Measurements from ENCODE around the gene FCRL5. TPM values are rescaled to one million over a fixed set of nuclear protein-coding genes. Genes with fewer than 3 reads are reported as not detected.

The FCRL5 gene
- total RNA-seq, 2 experiments from 2014 or later, result 0.05 TPM; not detected in 1

DNA sequence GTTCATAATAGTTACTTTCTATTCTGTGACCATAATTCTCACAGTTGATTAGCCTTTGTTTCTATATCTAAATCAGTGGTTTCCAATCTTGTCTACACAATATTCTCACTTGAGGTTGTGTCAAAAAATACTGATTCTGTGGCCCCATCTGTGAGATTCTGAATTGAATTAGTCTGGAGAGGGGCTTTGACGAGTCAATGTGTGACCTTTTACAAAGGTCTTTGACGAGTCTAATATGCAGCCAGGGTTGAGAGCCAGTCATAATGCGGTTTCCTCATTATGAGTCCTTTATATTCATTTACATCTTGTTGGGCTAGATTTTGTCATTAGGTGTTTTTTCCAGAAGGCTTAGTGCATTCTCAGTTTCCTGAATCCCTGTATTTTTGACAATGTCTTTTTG lies 19.7 kb downstream of the FCRL5 start:
- H3K4me1 Mint-ChIP-seq (ENCODE audit: low read depth), result no peaks in the 10 kb centered on the region
- no peak overlapping the region for H3K27ac Mint-ChIP-seq
- no peak for TF ChIP-seq CTCF (IDR thresholded peaks at IDR 0.05)
- no peak overlapping the region for H3K4me3 Mint-ChIP-seq
- CTCF ChIA-PET, result no interaction called here
- no peaks in the 10 kb centered on the region for H3K9me3 Mint-ChIP-seq
- no peak for ATAC-seq
- H3K36me3 Mint-ChIP-seq (ENCODE audit: low read depth), result no peaks in the 10 kb centered on the region
- DNase-seq, result no peak
- peaks cover 20% of the 10 kb centered on the region for H3K27me3 Mint-ChIP-seq
- POLR2A ChIA-PET, result no interaction called here
- intact Hi-C loops (cut with micrococcal nuclease), result no loop called here

GRCh38 chr1:157523774-157524493 lies 28.4 kb downstream of the FCRL5 start:
- no peak overlapping the region for H3K4me3 Mint-ChIP-seq
- ATAC-seq, result no peak

DNA sequence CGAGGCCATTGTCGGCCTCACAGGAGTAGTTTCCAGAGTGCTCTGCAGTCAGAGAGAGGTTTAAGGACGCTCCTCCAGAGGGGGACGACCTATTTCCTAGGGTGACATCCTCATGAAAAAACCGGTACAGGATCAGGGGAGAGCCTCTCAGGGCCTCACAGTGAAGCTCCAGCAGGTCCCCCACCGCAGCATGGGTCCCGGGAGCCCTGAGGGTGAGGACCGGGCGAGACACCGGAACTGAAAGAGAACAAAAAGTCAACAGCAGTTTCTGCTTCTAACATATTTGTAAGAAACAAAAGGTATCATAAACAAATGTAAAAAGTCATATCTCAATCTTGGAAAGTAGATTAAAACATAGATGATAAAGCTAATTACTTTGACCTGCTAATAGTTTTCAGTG lies 31.3 kb downstream of the FCRL5 start:
- Mint-ChIP-seq H3K9me3 (no peaks in the 10 kb centered on the region), H3K27me3 (peaks cover 1% of the 10 kb centered on the region), H3K27ac (no peak overlapping the region), H3K4me1 (ENCODE audit: low read depth) (peaks cover 2% of the 10 kb centered on the region), H3K36me3 (ENCODE audit: low read depth) (no peaks in the 10 kb centered on the region), H3K4me3 (no peak overlapping the region)
- TF ChIP-seq CTCF (IDR thresholded peaks at IDR 0.05), result no peak
- intact Hi-C loops (cut with micrococcal nuclease), result no loop called here
- ATAC-seq (no peak), DNase-seq (no peak)
- CTCF ChIA-PET, result interaction anchor here (1.8 kb wide), 1 partner anchor 16 kb away, joined by 7 read pairs; no protein-coding TSS in a partner anchor
- POLR2A ChIA-PET, result no interaction called here

More at GRCh38 chr1:157523774-157524493, 28.4 kb downstream of the FCRL5 start:
- ChIA-PET POLR2A (no interaction called here), CTCF (interaction anchor here (1.1 kb wide), 1 partner anchor 56 kb away, joined by 3 read pairs; no protein-coding TSS in a partner anchor)
- Mint-ChIP-seq H3K27ac (no peak overlapping the region), H3K9me3 (no peaks in the 10 kb centered on the region), H3K36me3 (ENCODE audit: low read depth) (no peaks in the 10 kb centered on the region), H3K27me3 (peaks cover 4% of the 10 kb centered on the region), H3K4me1 (ENCODE audit: low read depth) (peaks cover 2% of the 10 kb centered on the region)
- intact Hi-C loops (cut with micrococcal nuclease), result no loop called here
- DNase-seq, result no peak
- TF ChIP-seq CTCF (IDR thresholded peaks at IDR 0.05), result no peak

DNA sequence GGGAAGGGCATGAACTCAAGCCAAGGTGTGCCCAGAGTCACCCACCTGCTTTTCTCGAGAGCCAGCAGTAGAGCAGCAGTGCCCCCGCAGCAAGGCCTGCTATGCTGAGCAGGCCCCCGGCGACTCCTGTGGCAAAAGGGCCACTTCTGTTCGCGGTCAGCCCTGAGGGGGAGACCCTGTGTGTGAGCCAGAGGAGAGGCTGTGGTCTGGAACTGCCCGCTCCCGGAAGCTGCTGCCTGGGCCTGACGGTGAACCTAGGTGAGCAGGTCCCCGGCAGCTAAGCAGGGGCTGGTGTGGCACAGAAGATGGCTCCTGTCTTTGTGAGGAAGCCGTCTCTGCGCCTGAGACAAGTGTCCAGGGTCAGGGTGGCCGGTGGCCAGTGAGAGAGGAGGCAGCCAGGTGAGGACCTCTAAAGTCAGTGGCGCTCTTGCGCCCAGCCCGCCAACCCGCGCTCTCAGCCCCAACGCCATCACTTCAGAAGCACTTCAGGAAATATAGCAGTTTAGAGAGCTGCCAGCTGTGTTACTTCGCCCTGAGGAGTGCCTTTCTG lies 31.9 kb downstream of the FCRL5 start:
- no peak for TF ChIP-seq CTCF (IDR thresholded peaks at IDR 0.05)
- H3K9me3 Mint-ChIP-seq, result no peaks in the 10 kb centered on the region
- peaks cover 1% of the 10 kb centered on the region for H3K27me3 Mint-ChIP-seq
- CTCF ChIA-PET, result interaction anchor here (1.8 kb wide), 1 partner anchor 15 kb away, joined by 7 read pairs; no protein-coding TSS in a partner anchor
- H3K4me1 Mint-ChIP-seq (ENCODE audit: low read depth), result peaks cover 2% of the 10 kb centered on the region
- ATAC-seq, result no peak
- no peak overlapping the region for H3K4me3 Mint-ChIP-seq
- intact Hi-C loops (cut with micrococcal nuclease), result no loop called here
- no peak for DNase-seq
- POLR2A ChIA-PET, result no interaction called here
- H3K27ac Mint-ChIP-seq, result no peak overlapping the region
- H3K36me3 Mint-ChIP-seq (ENCODE audit: low read depth), result no peaks in the 10 kb centered on the region

GRCh38 chr1:157519451-157519850 lies 32.9 kb downstream of the FCRL5 start:
- CTCF ChIA-PET, result interaction anchor here (1.5 kb wide), 1 partner anchor 348 kb away, joined by 4 read pairs; no protein-coding TSS in a partner anchor
- peaks cover 2% of the 10 kb centered on the region for H3K4me1 Mint-ChIP-seq (ENCODE audit: low read depth)
- POLR2A ChIA-PET, result no interaction called here

More at GRCh38 chr1:157519451-157519850, 32.9 kb downstream of the FCRL5 start:
- Mint-ChIP-seq H3K36me3 (ENCODE audit: low read depth) (no peaks in the 10 kb centered on the region), H3K27ac (no peak overlapping the region), H3K9me3 (no peaks in the 10 kb centered on the region), H3K4me3 (no peak overlapping the region), H3K27me3 (peaks cover 1% of the 10 kb centered on the region)
- DNase-seq, result no peak
- intact Hi-C loops (cut with micrococcal nuclease), result no loop called here
- no peak for TF ChIP-seq CTCF (IDR thresholded peaks at IDR 0.05)
- no peak for ATAC-seq
